ENCODE data around the gene JAML. TPM values are rescaled to one million over a fixed set of nuclear protein-coding genes. Genes with fewer than 3 reads are reported as not detected.

Gene JAML
- total and polyA plus RNA-seq, 2 of the 13 experiments (the other 11 are each of a cell fraction or from before 2014, with no cell fraction given): 2.0 to 3.3 TPM

GRCh38 chr11:118198370-118198769 lies 26.4 kb downstream of the JAML start (continued):
- TF ChIP-seq ZNF687 (CRISPR knock-in tag; IDR thresholded peaks at IDR 0.05): peak; percentile 80
- TF ChIP-seq BORCS8-MEF2B (CRISPR knock-in tag; IDR thresholded peaks at IDR 0.05): no peak
- no peak for TF ChIP-seq POLR2AphosphoS2 (IDR thresholded peaks at IDR 0.05; ENCODE audit: low read depth, low read length)
- TF ChIP-seq ARID4A (CRISPR knock-in tag; IDR thresholded peaks at IDR 0.05; ENCODE audit: borderline replicate concordance): no peak
- 0 out of 2 replicates have a peak, but pooled peaks have one; percentile 34 for TF ChIP-seq TFDP2 (CRISPR knock-in tag; IDR thresholded peaks at IDR 0.05)
- TF ChIP-seq SALL2 (CRISPR knock-in tag; IDR thresholded peaks at IDR 0.05): no peak
- no peak for TF ChIP-seq MBNL3 (CRISPR knock-in tag; conservative IDR thresholded peaks at IDR 0.05)
- TF ChIP-seq ZNF639 (CRISPR knock-in tag; conservative IDR thresholded peaks at IDR 0.05): no peak
- no peak for TF ChIP-seq ETS1 (CRISPR knock-in tag; IDR thresholded peaks at IDR 0.05)
- no peak for TF ChIP-seq ZNF570 (CRISPR knock-in tag; IDR thresholded peaks at IDR 0.05; ENCODE audit: borderline replicate concordance)
- TF ChIP-seq TAF1 (CRISPR knock-in tag; IDR thresholded peaks at IDR 0.05): 0 out of 2 replicates have a peak, but pooled peaks have one; percentile 17
